Urothelium cell line (cell line): ENCODE data around the gene MTTP.
"Not testable (repeated sequence)": the region's sequence is repeated elsewhere in the genome, so short reads cannot be mapped to it uniquely, and the experiment has no call there.

Source experiments
- DNase-seq: peaks from one replicate; pipeline ENCODE4 v3.0.0; 2011; ENCODE audit warnings: low spot score, mixed read lengths
- FAIRE-seq: peaks from 2 replicates; lab custom pipeline; 2011; peaks lifted over from hg19 to GRCh38; lab: Jason Lieb, UNC

MTTP gene

GRCh38 chr4:99574530-99575324 is at the start of gene MTTP:
TSS of gene MTTP (plus strand) at chr4:99574824. CDS start at chr4:99574910, 86 bp downstream.
- DNase-seq (no peak), FAIRE-seq (no peak)

- DNase-seq, result no peak
- no peak for FAIRE-seq
Measured at GRCh38 chr4:99529228-99529627, 45.4 kb upstream of the MTTP start.

- FAIRE-seq, result no peak
- DNase-seq, result no peak
Measured at GRCh38 chr4:99529956-99530355, 44.7 kb upstream of the MTTP start.

- not testable (repeated sequence) for FAIRE-seq, DNase-seq
Measured at GRCh38 chr4:99534699-99535098, 39.9 kb upstream of the MTTP start.

- DNase-seq (no peak), FAIRE-seq (no peak)
Measured at GRCh38 chr4:99536271-99536670, 38.4 kb upstream of the MTTP start.

GRCh38 chr4:99536848-99537247 is 37.8 kb upstream of the MTTP start:
- FAIRE-seq (no peak), DNase-seq (no peak)

GRCh38 chr4:99537674-99538073 is 37.0 kb upstream of the MTTP start:
- DNase-seq (no peak), FAIRE-seq (no peak)

- no peak for DNase-seq
- FAIRE-seq, result no peak
Measured at GRCh38 chr4:99540277-99540939, 34.2 kb upstream of the MTTP start.

- DNase-seq (no peak), FAIRE-seq (no peak)
Measured at GRCh38 chr4:99552872-99553271, 21.8 kb upstream of the MTTP start.

GRCh38 chr4:99563310-99564186 is 11.1 kb upstream of the MTTP start, which contains the start of gene TRMT10A:
TSS of gene TRMT10A (minus strand) at chr4:99564039. CDS start at chr4:99559338, 4,701 bp downstream.
- DNase-seq (peak; percentile 94), FAIRE-seq (peak; percentile 93)

- no peak for FAIRE-seq
- DNase-seq, result no peak
Measured at GRCh38 chr4:99564921-99565320, 9.7 kb upstream of the MTTP start.

- no peak for DNase-seq
- FAIRE-seq, result no peak
Measured at GRCh38 chr4:99571883-99572282, 2.7 kb upstream of the MTTP start.

- DNase-seq (no peak), FAIRE-seq (no peak)
Measured at GRCh38 chr4:99572527-99573240, 1.9 kb upstream of the MTTP start.

GRCh38 chr4:99573735-99574368 is 772 bp upstream of the MTTP start:
- FAIRE-seq (no peak), DNase-seq (no peak)

GRCh38 chr4:99578714-99579113 is 4.1 kb downstream of the MTTP start:
- FAIRE-seq (no peak), DNase-seq (no peak)

- DNase-seq (no peak), FAIRE-seq (no peak)
Measured at GRCh38 chr4:99585516-99585915, 10.9 kb downstream of the MTTP start.

- no peak for FAIRE-seq
- no peak for DNase-seq
Measured at GRCh38 chr4:99586322-99586721, 11.7 kb downstream of the MTTP start.

- no peak for DNase-seq
- FAIRE-seq, result no peak
Measured at GRCh38 chr4:99586797-99587196, 12.2 kb downstream of the MTTP start.

- DNase-seq, result no peak
- FAIRE-seq, result no peak
Measured at GRCh38 chr4:99587309-99587708, 12.7 kb downstream of the MTTP start.

GRCh38 chr4:99587803-99588202 is 13.2 kb downstream of the MTTP start:
- FAIRE-seq (no peak), DNase-seq (no peak)
